Mammary epithelial cell (primary cell): ENCODE measurements around the gene PARD6B.

Experiments
- EZH2 ChIP-seq: IDR thresholded peaks from 2 replicates; pipeline ENCODE4 v1.6.1; 2012; ENCODE audit warnings: low read length, inconsistent platforms, borderline replicate concordance
- TF ChIP-seq, protein P1 (sequence below), 2 donors: IDR thresholded peaks in 1 of 2; conservative IDR thresholded peaks in 1 of 2; 2 replicates each; pipeline ENCODE4 v1.5.1; 2011 to 2012; ENCODE audit warnings: inconsistent platforms in 2 of 2, low read length in 2 of 2, mild to moderate bottlenecking in 2 of 2, control low read depth in 1 of 2, low read depth in 1 of 2; ENCODE audit not compliant: insufficient read depth in 1 of 2; ENCODE audit errors: extremely low read depth in 1 of 2

DNA sequence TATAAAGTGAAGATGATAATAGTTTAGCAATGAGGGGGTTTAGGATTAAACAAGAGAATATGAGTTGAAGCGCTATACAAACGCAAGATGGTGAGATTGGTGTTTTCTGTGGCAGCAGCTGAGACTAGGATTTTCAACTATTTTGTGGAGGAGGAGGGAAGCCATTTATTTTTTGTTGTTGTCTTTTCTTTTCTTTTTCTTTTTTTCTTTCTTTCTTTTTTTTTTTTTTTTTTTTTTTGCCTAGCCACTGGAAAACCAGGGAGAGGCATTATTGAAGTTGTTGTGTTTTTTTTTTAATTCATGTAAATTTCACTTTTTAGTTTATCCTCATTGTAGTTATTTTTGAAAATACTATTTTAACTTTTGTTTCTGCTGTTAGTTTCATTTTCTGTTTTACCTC is 15.9 kb downstream of the PARD6B start:
- TF ChIP-seq, protein P1, sequence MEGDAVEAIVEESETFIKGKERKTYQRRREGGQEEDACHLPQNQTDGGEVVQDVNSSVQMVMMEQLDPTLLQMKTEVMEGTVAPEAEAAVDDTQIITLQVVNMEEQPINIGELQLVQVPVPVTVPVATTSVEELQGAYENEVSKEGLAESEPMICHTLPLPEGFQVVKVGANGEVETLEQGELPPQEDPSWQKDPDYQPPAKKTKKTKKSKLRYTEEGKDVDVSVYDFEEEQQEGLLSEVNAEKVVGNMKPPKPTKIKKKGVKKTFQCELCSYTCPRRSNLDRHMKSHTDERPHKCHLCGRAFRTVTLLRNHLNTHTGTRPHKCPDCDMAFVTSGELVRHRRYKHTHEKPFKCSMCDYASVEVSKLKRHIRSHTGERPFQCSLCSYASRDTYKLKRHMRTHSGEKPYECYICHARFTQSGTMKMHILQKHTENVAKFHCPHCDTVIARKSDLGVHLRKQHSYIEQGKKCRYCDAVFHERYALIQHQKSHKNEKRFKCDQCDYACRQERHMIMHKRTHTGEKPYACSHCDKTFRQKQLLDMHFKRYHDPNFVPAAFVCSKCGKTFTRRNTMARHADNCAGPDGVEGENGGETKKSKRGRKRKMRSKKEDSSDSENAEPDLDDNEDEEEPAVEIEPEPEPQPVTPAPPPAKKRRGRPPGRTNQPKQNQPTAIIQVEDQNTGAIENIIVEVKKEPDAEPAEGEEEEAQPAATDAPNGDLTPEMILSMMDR (conservative IDR thresholded peaks at IDR 0.05 in 1 of 2, IDR thresholded peaks at IDR 0.05 in 1 of 2; ENCODE audit: extremely low read depth in 1 of 2, insufficient read depth in 1 of 2, low read depth in 1 of 2, low read length in 2 of 2) = no peak
- no peak for TF ChIP-seq EZH2
